Measurements from ENCODE around the gene HNRNPU.

The HNRNPU gene

DNA sequence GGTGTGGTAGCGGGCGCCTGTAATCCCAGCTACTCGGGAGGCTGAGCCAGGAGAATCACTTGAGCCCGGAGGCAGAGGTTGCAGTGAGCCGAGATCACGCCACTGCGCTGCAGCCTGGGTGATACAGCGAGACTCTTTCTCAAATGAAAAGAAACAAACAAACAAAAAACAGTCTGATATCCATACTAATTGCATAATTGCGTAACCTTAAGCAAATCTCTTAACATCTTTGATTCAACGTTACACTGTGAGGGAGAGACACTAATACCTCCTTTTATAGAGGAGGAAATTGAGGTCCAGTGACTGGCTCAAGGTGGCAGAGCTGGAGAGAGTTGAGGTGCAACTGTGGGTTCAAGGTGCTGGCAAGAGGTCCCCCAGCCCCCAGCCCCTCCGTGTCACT is 41.5 kb downstream of the HNRNPU start:
- no peak overlapping the region for H3K4me3 ChIP-seq (replicated peaks; ENCODE audit: low read depth, low read length)
- no peak for DNase-seq (ENCODE audit: extremely low read depth, low read depth)
- TF ChIP-seq, protein P1, sequence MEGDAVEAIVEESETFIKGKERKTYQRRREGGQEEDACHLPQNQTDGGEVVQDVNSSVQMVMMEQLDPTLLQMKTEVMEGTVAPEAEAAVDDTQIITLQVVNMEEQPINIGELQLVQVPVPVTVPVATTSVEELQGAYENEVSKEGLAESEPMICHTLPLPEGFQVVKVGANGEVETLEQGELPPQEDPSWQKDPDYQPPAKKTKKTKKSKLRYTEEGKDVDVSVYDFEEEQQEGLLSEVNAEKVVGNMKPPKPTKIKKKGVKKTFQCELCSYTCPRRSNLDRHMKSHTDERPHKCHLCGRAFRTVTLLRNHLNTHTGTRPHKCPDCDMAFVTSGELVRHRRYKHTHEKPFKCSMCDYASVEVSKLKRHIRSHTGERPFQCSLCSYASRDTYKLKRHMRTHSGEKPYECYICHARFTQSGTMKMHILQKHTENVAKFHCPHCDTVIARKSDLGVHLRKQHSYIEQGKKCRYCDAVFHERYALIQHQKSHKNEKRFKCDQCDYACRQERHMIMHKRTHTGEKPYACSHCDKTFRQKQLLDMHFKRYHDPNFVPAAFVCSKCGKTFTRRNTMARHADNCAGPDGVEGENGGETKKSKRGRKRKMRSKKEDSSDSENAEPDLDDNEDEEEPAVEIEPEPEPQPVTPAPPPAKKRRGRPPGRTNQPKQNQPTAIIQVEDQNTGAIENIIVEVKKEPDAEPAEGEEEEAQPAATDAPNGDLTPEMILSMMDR (IDR thresholded peaks at IDR 0.05; ENCODE audit: low read depth, low read length, missing control alignments), result no peak

DNA sequence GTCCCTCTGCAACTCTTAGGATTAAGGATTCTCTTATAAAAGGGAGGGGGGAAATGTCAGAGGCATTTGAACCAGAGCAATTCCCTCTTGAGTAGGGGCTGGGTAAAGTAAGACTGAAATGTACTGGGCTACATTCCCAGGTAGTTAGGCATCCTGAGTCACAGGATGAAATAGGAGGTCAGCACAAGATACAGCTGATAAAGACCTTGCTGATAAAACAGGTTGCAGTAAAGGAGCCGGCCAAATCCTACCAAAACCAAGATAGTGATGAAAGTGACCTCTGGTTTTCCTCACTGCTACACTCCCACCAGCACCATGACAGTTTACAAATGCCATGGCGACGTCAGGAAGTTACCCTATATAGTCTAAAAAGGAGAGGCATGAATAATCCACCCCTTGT is 43.2 kb downstream of the HNRNPU start:
- H3K4me3 ChIP-seq (replicated peaks; ENCODE audit: low read depth, low read length), result no peak overlapping the region
- TF ChIP-seq, protein P1 (IDR thresholded peaks at IDR 0.05; ENCODE audit: low read depth, low read length, missing control alignments), result no peak
- DNase-seq (ENCODE audit: extremely low read depth, low read depth), result no peak

DNA sequence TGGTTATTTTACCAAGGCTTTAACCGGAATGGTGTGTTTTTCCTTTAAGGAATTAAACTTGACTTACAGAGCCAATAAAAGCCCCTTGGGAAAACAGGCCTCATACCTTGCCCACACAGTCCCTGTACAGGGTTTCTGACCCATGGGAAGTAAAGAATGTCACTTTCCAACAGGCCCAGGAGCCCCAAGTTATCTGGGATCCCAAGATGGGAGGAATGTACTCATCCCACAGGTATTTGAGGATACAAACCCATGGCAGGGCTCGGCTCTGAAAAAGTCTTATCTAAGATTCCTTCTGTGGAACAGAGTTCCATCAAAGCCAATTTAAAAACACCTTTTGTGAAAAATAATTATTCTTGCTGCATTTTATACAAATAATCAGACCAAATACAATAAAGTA is 44.2 kb downstream of the HNRNPU start:
- no peak overlapping the region for H3K4me3 ChIP-seq (replicated peaks; ENCODE audit: low read depth, low read length)
- TF ChIP-seq, protein P1 (IDR thresholded peaks at IDR 0.05; ENCODE audit: low read depth, low read length, missing control alignments), result no peak
- DNase-seq (ENCODE audit: extremely low read depth, low read depth), result no peak

DNA sequence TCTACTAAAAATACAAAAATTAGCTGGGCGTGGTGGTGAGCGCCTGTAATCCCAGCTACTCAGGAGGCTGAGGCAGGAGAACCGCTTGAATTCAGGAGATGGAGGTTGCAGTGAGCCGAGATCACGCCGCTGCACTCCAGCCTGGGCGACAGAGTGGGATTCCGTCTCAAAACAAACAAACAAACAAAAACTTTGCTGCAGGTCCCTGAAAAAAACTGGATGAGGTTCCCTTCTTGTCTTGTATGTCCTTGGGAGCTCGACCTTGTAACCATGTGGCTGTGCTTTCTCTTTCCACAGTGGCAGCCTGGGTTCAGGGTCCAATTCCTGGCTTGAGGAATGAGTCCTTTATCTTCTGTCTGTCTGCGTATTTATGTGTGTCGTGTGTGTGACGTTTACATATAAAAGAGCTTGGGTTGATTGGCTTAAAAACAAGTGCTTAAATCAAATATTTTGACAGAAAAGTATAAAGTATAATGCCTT is 46.9 kb downstream of the HNRNPU start:
- H3K4me3 ChIP-seq (replicated peaks; ENCODE audit: low read depth, low read length), result no peak overlapping the region
- DNase-seq (ENCODE audit: extremely low read depth, low read depth), result no peak
- TF ChIP-seq, protein P1 (IDR thresholded peaks at IDR 0.05; ENCODE audit: low read depth, low read length, missing control alignments), result no peak

DNA sequence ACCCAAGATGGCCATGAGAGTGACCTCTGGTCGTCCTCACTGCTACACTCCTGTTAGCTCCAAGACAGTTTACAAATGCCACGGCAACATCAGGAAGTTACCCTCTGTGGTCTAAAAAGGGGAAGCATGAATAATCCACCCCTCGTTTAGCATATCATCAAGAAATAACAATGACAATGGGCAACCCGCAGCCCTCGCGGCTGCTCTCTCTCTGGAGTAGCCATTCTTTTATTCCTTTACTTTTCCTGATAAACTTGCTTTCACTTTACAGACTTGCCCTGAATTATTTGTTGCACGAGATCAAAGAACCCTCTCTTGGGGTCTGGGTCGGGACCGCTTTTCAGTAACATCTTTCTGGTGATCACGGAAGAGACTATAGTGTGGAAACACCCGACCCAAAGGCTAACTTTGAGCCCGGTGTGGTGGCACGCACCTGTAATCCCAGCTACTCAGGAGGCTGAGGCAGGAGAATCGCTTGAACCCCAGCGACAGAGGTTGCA is 48.7 kb downstream of the HNRNPU start:
- DNase-seq (ENCODE audit: extremely low read depth, low read depth), result no peak
- no peak overlapping the region for H3K4me3 ChIP-seq (replicated peaks; ENCODE audit: low read depth, low read length)
- TF ChIP-seq, protein P1 (IDR thresholded peaks at IDR 0.05; ENCODE audit: low read depth, low read length, missing control alignments), result no peak

DNA sequence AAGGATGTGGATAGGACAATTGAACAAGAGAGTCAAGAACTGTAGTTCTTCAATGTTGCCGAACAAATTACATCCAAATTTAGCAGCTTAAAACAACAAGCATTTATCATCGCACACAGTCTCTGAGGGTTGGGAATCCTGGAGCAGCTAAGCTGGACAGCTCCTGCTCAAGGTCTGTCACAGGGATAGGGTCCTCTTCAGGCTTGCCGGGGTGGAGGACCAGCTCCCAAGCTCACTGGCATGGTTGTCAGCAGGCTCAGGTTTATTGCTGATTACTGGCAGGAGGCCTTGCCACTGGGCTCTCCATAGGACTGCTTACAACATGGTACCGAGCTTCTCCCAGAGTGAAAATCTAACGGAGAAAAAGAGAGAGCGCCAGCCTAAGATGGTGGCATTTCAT is 51.0 kb downstream of the HNRNPU start:
- DNase-seq (ENCODE audit: extremely low read depth, low read depth), result no peak
- H3K4me3 ChIP-seq (replicated peaks; ENCODE audit: low read depth, low read length), result no peak overlapping the region
- TF ChIP-seq, protein P1 (IDR thresholded peaks at IDR 0.05; ENCODE audit: low read depth, low read length, missing control alignments), result no peak

DNA sequence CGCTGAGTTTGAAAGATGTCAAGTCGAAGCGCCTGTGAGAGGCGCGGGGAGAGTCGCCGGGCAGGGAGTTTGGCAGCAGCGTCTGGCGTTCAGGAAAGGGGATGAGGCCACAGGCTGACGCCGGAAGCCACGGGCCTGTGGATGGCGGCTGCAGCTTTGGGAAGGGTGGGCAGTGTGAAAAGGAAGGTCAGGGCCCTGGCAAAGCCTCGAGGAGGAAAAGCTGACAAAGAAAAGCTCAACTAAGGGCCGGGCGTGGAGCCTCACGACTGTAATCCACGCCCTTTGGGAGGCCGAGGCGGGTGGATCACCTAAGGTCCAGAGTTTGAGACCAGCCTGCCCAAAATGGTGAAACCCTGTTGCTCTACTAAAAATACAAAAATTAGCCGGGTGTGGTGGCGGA is 54.1 kb downstream of the HNRNPU start:
- no peak for DNase-seq (ENCODE audit: extremely low read depth, low read depth)
- TF ChIP-seq, protein P1 (IDR thresholded peaks at IDR 0.05; ENCODE audit: low read depth, low read length, missing control alignments), result no peak
- H3K4me3 ChIP-seq (replicated peaks; ENCODE audit: low read depth, low read length), result no peak overlapping the region
